GM18909 (cell line): ENCODE results near the gene USF2.

Experiments used
- ATAC-seq: cut with Tn5 transposase; IDR thresholded peaks from one replicate; pipeline ENCODE4 v1.9.1; 2021; ENCODE audit warnings: mild to moderate bottlenecking; ENCODE audit not compliant: unreplicated experiment, poor library complexity

USF2 gene

GRCh38 chr19:35314031-35314430, 45.3 kb downstream of the USF2 start:
- no peak for ATAC-seq

- no peak for ATAC-seq
These were observed 46.2 kb downstream of the USF2 start for GRCh38 chr19:35314858-35315470.

GRCh38 chr19:35315883-35316282, 47.1 kb downstream of the USF2 start:
- no peak for ATAC-seq

- ATAC-seq: no peak
These were observed 47.8 kb downstream of the USF2 start for GRCh38 chr19:35316560-35316959.

- no peak for ATAC-seq
These were observed 48.8 kb downstream of the USF2 start for GRCh38 chr19:35317464-35318043.

DNA sequence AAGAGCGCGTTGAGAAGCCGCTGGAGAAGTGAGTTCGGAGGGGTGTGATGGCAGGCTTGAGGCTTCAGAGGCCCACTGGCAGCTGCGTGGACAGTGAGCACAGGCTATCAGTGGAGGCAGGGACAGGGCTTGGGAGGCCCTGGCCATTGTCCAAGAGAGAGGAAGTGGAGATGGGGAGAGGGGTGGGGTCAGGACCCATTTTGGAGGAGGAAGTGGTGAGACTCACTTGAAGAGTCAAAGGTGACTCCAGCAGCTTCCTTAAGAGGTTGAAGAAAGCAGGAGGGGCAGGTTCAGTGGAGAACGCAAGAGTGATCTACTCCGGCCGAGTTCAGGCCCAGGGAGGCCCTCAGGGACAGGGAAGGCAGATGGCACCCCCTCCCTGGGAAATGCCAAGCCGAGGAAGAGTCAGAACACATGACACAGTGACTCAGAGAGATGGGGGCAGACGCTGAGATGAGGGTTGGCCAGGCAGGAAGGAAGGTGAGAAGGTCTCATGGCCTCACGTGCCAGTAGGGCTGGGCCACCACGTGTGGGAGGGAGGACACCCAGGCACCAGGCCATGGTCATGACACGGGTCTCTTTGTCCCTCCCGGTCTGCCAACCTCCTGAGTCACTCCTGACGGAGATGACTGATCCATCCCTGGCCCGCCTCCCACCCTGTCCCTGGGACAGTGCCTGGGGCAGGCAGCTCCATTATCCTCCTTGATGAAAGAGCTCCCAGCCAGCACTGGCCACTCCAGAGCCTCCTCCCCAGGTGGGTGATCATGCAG, 50.1 kb downstream of the USF2 start:
- ATAC-seq: no peak

DNA sequence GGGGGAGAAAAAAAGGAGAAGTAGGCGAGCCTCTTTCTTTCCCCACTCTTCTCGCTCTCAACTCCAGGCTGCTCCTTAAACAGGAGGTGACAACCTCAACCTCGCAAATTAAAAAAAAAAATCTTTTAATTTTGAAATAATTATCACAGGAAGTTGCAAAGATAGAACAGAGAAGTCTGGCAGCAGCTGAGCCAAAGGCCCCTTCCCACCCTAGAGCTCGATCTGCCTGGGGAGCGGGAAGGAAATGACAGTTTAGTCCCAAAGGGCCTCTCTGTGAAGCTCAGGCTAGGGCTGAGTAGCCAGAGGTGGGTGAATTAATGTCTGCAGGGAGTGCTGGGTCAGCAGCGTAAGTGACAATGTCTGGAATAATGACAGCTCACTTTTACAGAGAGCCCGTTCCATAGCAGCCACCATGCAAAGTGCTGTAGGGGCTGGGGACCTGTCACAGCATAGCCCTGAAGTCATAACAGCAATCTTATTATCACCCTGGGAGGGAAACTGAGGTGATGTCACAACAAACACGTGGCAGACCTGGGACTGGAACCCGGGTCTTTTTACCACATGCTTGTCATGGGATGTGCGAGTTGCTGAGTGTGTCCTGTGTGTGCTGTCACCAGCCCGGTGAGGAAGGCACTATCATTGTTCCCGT, 51.4 kb downstream of the USF2 start:
- ATAC-seq: no peak

GRCh38 chr19:35321291-35321690, 52.5 kb downstream of the USF2 start:
- ATAC-seq: no peak

- no peak for ATAC-seq
These were observed 53.3 kb downstream of the USF2 start for GRCh38 chr19:35322014-35322413.

- no peak for ATAC-seq
These were observed 58.9 kb downstream of the USF2 start for GRCh38 chr19:35327642-35328041.

DNA sequence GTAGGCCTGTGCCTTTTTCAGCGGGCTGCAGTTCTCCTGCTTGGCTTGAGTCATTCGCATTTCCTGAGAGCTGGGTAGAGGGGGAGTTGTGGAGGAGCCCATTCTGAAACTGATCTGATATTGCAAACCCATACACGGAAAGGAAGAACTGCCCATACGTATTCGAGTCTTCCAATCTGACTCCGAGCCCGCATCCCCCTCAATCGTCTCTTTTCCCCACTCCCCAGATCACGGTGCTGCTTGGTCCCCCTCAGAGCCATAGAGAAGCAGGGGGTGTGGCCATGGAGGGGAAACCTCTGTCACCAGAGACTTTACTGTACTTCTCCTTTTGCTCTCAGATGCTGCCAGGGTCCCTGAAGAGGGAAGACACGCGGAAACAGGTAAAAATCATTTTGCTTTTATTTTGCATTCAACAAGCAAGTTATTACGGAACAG, 60.1 kb downstream of the USF2 start, which contains the start of gene CD22:
Gene CD22, plus strand, starts transcription at position 337 of the 435 bp plus-strand sequence. CDS start 2,854 bp downstream, outside the sequence.
- no peak for ATAC-seq

GRCh38 chr19:35329323-35329722, 60.6 kb downstream of the USF2 start:
- ATAC-seq: no peak
